NCI-H82 treated with DMSO at 0.1 percent for 48 hours (cell line): Measurements from ENCODE around the gene VPS35.
"Not testable (repeated sequence)": the region's sequence is repeated elsewhere in the genome, so short reads cannot be mapped to it uniquely, and the experiment has no call there.

Source experiments
- DNase-seq: peaks from one replicate; lab custom pipeline; 2025; ENCODE audit not compliant: unreplicated experiment; lab: John Stamatoyannopoulos, UW

Gene VPS35

DNA sequence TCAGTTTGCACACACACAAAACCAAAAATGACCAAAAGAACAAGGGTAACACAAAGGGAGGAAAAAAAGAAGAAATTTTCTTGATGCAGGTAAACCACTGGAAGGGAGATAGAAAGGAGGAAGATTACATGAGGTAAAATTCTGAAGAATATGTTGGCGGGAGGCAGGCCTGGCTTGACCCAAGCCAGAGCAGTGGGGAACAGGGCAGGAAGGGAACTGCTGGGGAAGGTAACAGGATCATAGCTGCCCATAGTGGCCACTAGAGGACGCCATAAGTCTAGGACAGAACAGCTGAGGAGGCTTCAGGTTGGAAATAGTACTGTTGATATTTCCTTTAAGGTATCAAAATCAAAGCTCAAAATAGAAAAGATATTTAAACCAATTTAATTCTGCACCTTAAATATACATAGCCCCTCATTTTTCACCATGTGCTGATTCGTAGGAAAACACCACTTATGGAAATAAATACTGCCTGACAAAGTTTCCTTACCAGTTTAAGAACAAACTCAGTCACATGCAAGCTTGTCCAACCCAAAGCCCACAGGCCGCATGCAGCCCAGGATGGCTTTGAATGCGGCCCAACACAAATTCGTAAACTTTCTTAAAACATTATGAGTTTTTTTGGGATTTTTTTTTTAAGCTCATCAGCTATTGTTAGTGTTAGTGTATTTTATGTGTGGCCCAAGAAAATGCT lies 15.5 kb downstream of the VPS35 start:
- DNase-seq, result peak; percentile 21

DNA sequence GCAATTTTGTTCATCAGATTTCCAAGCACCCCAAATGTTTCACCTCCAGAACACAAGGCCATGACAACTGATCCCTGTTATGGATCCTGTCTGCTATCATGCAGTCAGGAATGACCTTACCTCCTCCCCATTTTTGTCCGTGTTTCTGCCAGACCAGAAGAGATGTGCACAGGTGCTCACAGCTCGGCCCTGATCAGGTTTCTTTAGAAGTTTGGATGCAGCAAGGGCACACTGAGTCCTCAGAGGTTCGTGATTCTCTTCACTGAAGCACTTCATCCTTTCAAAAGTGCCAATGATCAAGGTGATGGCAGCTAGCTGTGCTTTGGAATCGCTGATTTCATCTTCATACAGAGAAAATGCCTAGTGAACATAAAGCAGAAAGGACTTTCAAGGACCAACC lies 26.9 kb downstream of the VPS35 start:
- no peak for DNase-seq

DNA sequence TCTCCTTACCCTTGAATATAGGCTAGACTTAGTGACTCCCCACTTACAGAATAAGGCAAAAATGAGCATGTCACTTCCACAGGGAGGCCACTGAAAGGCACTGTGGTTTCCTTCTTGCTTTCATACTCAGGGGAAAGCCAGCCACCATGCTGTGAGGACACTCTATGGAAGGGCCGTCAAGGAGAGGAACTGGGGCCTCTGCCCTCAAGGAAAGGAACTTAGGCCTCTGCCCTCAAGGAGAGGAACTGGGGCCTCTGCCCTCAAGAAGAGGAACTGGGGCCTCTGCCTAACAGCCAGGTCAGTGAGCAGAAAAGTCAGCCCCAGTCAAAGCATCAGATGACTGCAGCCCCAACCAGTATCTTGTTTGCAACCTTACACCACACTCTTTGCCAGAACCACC lies 30.1 kb downstream of the VPS35 start:
- no peak for DNase-seq

DNA sequence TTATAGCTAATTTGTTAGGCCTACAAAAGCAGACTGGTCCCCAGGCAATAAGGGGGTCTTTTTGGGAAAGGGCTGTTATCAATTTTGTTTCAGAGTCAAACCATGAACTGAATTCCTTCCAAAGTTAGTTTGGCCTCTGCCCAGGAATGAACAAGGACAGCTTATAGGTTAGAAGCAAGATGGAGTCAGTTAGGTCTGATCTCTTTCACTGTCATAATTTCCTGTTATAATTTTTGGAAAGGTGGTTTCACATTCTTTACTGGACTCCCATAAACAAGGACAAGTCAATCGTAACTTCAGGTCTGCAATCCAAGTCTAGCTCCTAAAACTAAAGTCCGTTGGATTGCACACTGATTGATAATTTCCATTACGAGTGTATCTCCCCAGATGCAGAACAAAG lies 37.7 kb downstream of the VPS35 start:
- no peak for DNase-seq

DNA sequence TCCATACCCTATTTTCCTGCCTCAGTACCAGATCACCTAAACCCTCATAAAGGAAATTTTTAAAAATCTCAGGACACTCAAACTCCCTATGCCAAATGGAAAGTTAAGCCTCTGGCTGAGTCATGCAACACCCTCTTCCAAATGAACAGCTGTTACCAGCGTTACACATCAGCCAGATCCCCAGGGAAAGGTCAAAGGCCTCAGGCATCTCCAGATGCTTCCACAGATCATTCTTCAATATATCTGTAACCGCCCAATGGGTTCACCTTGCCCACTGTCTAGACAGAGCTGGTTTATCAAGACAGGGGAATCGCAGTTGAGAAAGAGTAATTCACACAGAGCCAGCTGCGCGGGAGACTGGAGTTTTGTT lies 38.7 kb downstream of the VPS35 start:
- no peak for DNase-seq

DNA sequence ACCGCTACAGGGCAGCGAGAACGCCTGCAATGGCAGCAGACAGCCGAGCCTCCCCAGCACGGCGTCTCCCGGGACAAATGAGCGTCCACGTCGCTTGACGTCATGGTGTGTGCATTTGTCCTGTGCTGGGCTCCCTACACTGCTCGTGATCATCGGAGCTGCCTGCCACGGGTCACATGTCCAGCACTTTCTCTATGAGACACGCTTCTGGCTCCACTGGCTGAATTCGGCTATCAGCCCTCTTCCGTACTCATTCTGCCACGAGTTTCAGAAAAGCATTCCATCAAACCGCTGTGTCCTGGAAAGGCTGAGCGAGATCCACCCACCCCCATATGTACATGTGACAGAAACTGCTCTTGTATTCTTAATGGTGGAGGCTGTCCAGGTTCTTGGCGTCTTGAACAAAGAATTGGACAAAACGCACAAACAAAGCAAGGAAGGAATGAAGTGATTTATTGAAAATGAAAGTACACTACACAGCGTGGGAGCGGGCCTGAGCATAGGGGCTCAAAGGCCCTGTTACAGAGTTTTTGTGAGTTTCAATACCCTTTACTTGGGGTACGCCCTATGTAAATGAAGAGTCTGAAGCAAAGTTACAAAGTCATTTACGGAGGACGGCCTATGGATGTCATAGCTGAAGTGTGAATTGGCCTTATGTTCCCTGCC lies 39.3 kb downstream of the VPS35 start:
- DNase-seq, result no peak

DNA sequence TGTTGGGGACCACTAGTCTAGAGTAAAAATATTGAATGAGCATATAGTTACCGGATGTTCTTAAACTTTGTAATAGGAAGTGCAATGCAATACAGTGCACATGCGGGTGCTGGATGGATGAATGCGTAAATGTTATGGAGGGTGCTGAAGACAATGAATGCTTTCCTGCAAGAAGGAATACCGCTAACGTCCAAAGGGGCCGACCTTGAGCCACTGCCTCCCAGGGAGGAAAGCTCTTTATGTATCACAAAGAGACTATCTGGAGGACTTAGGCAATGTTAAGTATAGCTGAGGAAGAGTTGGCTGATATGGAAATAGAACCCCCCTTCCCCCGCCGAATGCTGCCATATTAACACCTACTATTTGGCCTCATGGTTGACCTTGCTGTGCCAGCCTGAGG lies 40.3 kb downstream of the VPS35 start:
- DNase-seq, result no peak

DNA sequence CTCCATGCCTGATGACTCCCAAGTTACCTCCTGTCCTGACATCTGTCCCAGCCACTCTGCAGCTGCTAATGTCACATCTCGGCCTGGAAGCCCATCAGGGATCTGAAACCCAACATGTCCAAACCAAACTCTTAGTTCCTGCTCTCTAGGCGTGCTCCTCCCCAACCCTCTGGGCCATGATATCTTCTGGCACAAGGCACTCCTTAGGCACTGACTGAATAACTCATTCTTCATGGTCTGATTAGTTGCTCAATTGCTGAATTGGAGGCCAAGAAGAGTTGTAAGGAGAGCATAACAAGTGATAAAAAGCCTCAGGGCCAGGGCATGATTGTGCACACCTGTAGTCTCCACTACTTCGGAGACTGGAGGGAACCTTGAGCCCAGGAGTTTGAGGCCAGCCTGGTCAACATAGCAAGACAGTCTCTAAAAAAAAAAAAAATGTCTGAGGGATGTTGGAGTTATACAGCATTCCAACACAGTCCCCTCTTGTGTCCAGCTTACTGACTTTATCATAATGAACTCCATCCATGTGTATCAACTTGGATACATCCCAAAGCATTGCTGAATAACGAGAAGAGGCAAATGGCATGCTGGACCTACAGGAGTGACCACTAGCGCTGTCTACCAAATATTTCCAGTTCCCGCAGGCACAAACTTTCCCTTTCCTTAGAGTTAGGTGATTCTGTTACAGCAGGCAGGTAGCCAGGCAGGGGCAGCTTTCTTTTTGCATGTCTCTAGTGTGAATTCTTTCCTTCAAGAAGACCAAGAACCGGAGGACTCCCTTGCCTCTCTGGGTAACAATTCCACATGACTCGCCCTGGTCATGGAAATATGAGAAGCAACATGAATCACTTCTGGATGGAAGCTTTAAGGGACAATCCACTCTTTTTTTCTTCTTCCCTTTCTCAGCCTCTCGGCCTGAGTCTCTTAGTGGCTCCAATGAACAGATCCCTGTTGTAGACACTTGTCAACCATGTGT lies 49.7 kb downstream of the VPS35 start:
- no peak for DNase-seq

DNA sequence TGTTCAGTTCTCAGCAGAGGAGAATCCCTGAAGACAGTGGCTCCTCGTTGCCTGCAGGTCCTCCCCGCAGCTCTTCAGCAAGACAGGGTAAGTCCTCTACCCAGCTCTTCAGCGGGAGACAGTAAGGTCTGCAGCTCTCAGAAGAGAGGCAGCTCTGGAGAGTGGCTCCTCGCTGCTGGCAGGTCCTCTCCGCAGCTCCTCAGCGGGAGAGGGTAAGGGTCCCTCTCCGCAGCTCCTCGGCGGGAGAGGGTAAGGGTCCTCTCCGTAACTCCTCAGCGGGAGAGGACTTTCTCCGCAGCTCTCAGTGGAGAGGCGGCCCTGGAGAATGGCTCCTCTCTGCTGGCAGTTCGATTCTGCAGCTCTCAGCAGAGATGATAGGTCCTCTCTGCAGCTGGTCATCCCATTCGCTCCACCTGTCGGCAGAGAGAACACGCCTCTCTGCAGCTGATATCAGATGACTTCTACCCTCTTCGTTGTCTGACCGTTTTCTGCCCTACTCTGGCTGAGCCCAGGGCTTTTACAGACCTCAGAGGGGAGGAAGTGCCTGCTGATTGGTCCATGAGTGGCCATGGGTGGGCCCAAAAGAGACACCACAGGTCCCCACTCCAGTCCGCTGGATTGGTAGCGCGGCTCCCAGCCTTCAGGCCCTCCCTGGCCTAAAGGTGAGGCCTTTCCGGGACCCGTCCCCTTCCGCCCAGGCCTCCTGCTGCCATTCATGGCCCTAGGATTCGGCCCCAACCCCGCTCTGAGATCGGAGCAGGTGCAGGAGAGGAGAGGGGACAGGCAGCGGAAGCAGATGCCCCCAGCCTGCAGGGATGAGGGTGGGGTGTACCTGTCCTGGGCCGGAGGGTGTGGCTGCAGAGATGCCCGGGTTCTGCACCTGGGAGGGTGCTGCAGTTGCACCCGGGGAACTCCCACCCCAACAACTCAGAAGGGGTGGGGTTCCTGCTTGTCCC lies 55.9 kb downstream of the VPS35 start:
- no peak for DNase-seq

DNA sequence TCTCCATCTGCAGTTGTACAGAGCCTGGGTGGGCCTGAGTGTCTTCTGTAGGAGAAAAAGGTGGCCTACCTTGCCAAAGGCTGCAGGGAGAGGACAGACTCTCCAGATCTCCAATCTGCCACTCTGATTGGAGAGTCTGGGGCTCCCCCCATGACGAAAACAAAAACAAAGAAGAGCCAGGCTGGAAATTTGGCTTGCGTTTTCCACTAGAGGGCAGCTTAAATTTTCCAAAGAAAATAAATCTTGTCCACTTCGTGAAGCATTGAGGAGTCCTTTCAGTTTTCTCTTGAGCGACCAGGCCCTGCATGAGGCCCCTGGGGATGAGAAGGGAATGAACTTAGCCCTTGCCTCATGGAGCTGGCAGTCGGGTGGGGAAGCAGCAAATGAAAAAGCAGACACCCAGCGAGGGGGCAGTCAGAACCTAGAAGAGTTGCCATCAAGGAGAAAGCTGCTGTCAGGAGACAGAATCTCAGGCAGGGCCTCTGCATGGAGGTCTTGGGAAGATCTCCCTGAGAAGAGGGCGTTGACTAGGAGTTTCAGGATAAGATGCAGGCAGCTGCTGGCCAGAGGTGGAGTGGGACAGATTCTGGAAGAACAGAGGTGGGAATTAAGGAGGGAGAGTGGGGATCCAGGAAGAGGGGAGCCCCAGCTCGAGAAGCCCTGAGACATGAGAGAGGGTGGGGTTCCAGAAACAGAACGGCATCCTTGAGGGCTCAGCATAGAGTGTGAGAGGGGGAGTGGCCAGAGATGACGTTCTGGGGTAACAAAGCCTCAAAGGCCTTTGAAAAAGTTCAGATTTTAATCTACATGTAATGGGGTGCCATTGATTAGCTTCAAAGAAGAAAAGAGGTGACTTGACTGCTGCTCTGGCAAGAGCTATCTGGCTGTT lies 59.4 kb downstream of the VPS35 start:
- peak; percentile 3 for DNase-seq

DNA sequence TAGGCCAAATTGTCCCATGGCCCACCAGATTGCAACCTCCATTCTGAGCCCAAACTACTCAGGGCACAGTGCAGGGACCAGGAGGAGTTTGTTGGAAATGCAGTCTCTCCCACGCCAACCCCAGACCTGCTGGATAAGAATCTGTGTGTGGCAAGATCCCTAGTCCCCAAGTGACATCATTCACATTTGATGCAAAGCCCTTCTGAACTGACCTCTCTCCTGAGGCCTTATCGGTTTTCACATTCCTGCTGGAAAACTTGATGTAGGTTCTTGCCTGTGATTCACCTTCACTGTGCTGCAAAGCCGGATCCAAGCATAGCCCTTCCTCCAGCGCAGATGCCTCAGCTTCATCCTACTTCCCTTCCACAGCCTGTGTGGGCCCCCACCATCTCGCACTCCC lies 61.2 kb downstream of the VPS35 start:
- DNase-seq, result no peak

DNA sequence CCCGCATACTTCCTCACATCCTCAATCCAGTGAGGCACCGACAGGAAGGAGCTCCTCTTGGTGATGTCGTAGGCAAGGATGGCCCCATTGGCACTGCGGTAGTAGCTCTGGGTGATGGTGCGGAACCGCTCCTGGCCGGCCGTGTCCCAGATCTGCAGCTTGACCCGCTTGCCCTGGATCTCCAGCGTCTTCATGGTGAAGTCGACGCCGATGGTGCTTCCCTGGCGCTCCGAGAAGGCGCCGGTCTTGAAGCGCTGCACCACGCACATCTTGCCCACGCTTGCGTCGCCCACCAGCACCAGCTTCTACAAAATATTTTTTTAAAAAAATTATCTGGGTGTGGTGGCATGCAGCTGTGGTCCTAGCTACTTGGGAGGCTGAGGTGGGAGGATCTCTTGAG lies 62.3 kb downstream of the VPS35 start:
- DNase-seq, result not testable (repeated sequence)

DNA sequence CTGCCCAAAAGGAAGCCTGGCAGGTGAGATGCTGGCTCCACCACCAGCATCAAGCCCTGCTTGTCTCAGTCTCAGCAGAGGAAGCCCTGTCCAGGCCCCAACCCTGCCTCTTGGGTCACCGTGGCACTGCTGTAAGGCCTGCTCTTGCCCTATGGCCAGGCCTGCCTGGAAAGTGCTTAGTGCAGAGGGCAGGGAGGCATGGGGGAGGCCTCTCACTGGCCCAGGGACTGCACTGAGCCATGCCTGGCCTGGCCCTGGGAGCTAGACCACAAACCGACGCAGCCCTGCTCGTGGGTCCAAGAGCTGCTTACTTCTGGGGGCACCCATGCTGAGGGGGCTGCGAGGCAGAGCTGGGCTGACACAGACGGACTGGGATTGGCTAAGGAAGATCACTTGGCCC lies 64.1 kb downstream of the VPS35 start:
- not testable (repeated sequence) for DNase-seq

DNA sequence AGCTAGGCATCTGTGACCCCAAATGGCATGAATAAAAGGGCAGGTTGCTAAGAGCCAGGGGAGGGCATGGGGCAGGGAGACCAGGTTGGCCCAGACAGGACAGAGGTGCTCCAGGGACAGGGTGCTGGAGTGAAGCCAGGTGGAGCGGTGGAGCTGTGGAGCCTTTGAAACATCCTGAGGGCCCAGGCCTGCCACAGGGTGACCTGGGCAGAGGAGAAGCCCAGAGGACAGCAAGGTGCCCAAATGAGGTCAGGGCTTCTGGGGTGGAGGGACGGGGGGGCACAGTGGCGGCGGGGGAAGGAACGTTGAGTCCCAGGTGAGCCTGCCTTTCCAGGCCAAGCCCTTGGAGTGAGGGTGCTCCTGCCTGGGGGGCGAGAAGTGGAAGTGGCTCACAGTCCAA lies 65.3 kb downstream of the VPS35 start:
- not testable (repeated sequence) for DNase-seq

DNA sequence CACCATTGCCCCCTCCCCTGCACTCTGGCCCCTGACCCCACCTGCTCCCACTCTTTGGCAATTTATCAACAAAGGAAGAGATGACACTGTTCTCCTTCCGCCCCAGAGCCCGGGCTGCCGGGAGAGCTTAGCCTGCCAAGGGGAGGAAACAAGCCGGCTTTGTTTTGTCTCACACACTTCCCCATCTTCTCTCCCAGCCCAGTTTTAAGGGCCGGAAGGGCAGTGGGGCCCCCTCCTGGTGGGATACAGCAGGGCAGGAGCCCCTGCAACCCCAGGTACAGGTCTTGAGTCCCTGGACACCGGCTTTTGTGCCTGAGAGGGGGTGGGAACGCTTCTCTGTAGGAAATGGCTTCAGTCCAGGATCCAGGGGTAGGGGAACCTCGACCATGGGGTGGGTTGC lies 65.7 kb downstream of the VPS35 start:
- DNase-seq, result not testable (repeated sequence)

DNA sequence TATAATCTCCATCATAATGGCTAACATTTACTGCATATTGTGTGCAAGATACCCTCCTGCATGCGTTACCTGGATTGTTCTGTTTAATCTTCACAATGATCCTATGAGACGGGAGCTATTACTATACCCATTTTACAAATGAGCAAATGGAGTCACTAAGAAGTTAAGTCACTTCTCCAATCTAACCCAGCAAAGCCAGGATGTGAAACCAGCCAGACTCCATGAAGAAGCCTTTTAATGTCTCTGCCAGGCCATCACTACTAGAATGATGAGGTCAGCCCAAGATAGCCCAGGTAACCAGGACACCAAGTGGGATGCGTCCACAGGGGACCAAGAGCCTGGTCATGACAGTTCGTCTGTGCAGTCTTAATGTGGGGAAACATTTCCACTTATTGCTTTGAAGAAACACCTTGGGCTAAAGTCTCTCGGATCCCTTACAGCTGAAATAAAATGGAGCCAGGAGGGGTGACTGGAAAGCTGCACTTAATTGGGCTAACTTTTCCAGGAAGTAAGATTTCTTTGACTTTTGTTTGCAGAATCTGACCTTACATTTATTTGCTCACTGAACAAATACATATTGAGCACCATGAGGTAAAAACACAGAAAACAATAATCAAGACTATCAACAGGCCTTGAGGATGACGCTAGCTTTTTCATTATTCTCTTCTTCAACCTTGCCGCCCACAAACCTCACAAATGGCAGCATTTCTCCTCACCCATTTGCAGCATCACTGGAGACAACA lies 66.9 kb downstream of the VPS35 start:
- DNase-seq, result no peak

DNA sequence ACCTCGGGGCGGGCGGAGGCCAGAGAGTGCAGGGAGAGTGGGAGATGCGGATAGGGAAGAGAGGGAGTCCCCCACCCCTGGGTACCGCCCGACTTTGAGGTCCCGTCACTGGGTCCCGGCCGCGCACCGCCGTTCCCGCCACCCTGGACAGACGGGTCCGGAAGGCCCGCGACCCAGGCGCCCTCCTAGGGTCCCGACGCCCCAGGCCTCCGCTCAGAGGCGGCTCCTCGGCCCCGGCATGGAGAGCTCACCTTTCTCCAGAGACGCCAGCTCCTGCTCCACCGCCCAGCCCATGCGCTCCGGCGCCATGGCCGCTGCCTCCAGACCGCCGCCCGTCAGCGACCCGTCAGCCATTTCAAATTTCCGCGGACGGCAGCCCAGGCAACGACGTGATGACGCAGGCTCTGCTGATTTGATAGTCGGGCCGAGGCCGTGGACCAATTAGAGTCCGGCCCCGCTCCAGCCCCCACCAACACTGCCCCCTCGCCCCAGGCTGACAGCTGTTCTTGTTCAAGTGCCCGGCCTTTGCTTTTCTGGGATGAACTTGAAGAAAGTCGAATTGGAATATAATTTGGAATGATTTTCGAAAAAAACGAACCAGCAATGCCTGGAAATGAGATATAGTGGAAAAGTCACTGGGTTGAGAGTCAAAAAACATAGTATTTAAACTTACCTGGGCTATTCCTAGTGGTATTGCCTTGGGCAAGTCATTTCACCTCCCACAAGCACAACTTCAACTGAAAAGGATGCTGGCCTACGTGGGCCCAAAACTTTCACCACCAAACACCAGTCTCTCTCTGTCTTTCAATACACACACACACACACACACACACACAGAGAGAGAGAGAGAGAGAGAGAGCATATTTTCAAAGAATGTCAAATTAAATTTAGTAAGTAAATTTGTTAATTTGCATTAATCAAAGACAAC lies 67.7 kb downstream of the VPS35 start, which contains the start of gene SHCBP1:
Gene SHCBP1 (minus strand): TSS at position 374 of the 928 bp plus-strand sequence. CDS start 20 bp downstream, at position 354.
- DNase-seq, result peak; percentile 68
